GM21423 (cell line): ENCODE data around the gene FST.

Source experiments
- ATAC-seq: cut with Tn5 transposase; IDR thresholded peaks from one replicate; pipeline ENCODE4 v1.9.1; 2021; ENCODE audit warnings: mild to moderate bottlenecking, moderate library complexity; ENCODE audit not compliant: unreplicated experiment

Gene FST

DNA sequence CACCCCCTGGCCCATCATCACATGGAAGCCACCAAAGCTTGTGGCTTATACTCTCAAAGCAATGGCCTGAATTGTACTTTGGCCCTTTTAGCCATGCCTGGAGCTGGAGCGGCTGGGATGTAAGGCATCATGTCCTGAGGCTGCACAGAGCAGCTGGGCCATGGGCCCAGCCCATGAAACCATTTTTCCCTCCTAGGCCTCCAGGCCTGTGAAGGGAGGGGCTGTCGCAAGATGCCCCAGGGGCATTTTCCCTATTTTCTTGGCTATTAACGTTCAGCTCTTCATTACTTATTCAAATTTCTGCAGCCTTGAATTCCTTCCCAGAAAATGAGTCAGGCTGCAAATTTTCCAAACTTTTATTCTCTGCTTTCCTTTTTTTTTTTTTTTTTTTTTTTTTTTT is 27.7 kb downstream of the FST start:
- no peak for ATAC-seq

DNA sequence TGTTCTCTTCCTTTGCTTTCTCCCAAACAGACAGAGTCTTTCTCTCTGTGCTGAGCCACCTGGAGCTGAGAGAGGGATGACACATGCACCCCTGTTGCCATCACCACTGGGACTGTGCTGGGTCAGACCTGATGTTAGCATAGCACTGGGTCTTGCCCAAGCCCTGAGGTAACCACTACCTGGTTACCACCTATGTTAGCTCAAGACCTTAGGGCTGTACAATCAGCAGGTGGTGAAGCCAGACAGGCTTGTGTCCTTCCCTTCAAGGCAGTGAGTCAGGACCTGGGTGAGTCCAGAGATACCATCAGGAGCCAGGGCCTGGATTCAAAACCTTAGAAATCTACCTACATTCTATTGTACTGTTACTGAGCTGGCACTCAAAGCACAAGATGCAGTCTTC is 32.1 kb downstream of the FST start:
- no peak for ATAC-seq

DNA sequence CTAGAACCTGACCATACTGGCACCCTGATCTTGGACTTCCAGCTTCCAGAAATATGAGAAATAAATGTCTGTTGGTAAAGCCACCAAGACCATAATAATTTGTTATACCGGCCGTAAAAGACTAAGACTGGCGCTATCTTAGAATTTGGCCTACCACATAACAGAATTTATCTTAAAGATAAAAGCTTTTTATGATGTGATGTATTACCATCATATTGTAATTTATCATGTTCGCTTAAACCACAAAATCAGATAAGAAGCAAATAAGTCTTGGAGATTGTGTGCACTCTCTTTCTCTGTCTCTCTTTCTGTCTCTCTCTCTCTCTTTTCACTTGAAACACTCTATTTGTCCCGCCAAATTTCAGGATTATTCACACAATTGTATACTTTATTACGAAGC is 35.6 kb downstream of the FST start:
- ATAC-seq, result no peak

DNA sequence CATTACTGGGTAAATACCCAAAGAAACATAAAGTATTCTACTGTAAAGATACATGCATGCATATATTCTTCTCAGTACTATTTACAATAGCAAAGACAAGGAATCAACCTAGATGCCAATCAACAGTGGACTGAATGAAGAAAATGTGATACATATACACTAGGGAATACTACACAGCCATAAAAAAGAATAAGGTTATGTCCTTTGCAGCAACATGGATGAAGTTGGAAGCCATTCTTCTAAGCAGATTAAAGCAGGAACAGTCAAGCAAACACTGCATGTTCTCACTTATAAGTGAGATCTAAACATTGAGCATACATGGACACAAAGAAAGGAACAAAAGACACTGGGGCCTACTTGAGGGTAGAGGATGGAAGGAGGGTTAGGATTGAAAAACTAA is 40.4 kb downstream of the FST start:
- no peak for ATAC-seq
